Pancreas (tissue), 10 donors: ENCODE measurements around the gene DDIAS. TPM values are rescaled to one million over a fixed set of nuclear protein-coding genes. Genes with fewer than 3 reads are reported as not detected.
A peak's percentile ranks its signal among the peaks of the same experiment; 100 is the strongest.
"Not testable (repeated sequence)": the region's sequence is repeated elsewhere in the genome, so short reads cannot be mapped to it uniquely, and the experiment has no call there.

Experiments
- ATAC-seq, 4 donors: fragments of 200-7000 bp; cut with Tn5 transposase; one replicate each; pipeline versions ENCODE4 v1.8.0 to v1.9.1; 2020; ENCODE audit warnings: mild to moderate bottlenecking in 4 of 4, moderate library complexity in 4 of 4
- DNase-seq, 6 donors: peaks; one replicate each; pipeline ENCODE4 v3.0.0-alpha.2; 2020
- FAIRE-seq: peaks from 2 replicates; lab custom pipeline; 2012; peaks lifted over from hg19 to GRCh38; lab: Jason Lieb, UNC
- H3K27ac ChIP-seq, 4 donors: fragments of 200-600 bp; sonication (generic); 1 replicate in 3 of 4; 2 replicates in 1 of 4; pipeline versions ENCODE4 v1.5.0 to v1.8.0; 2020
- H3K27me3 ChIP-seq, 4 donors: fragments of 200-600 bp; one replicate each; pipeline ENCODE4 v1.8.0; 2021
- H3K36me3 ChIP-seq, 3 donors: fragments of 200-600 bp; sonication (generic) in 1 of 3; one replicate each; pipeline versions ENCODE4 v1.5.0 to v1.8.0; 2020 to 2021
- H3K4me1 ChIP-seq, 3 donors: fragments of 200-600 bp; one replicate each; pipeline ENCODE4 v1.8.0; 2021
- H3K4me3 ChIP-seq, 4 donors: fragments of 200-600 bp; sonication (generic) in 2 of 4; one replicate each; pipeline versions ENCODE4 v1.5.0 to v1.8.0; 2020 to 2021
- H3K9me3 ChIP-seq, 4 donors: fragments of 200-600 bp; one replicate each; pipeline ENCODE4 v1.8.0; 2021
- CTCF ChIP-seq, 4 donors: fragments of 200-600 bp; sonication (generic) in 3 of 4; IDR thresholded peaks; one replicate each; pipeline versions ENCODE4 v1.5.0 to v1.8.0; 2021; ENCODE audit warnings: antibody characterized with exemption in 4 of 4
- WGBS, 2 donors: extraction: QIAGEN DNeasy Blood & Tissue Kit; methylation state at CpG; one replicate each; pipeline ENCODE4 v1.1.7; 2013; 5-methylcytosine and 5-hydroxymethylcytosine counted together
- intact Hi-C, 3 donors: fragments of 100-400 bp; cut with DNase I; formaldehyde crosslinking; loops; one replicate each; pipeline versions ENCODE4 v1.11.1 to v1.14.2; 2022
- polyA plus RNA-seq, 2 donors: library from polyadenylated mRNA; stranded (reverse); fragments of 200-250 nt; gene quantifications; one replicate each; pipeline ENCODE4 v1.2.3, GENCODE V29; 2013
- total RNA-seq, 6 donors: library from RNA; stranded (reverse); fragmentation: NEBNext Ultra II Directional in 4 of 6; extraction: Animal tissue kit (Norgen Biotek cat#: 25700) in 4 of 6; gene quantifications; one replicate each; pipeline versions ENCODE4 v1.2.1 to v1.2.4, GENCODE V29; 2021 to 2023
- donor health status: healthy with polysubstance abuse.
- donor health status: DM: no; HTN: no; CAD: no; lungs with moderate emphysema.
- donor health status: DM: no; HTN: no; CAD: no.
- donor health status: control.
- donor health status: control.
- donor health status: Bipolar disorder and iron deficiency.
- donor health status: DM: yes; HTN: yes; CAD: no.
- donor health status: DM: no; HTN: no; CAD: no.
- donor health status: DM: no; HTN: no; CAD: no.
- donor health status: DM: yes; HTN: yes; CAD: no.

The DDIAS gene, protein sequence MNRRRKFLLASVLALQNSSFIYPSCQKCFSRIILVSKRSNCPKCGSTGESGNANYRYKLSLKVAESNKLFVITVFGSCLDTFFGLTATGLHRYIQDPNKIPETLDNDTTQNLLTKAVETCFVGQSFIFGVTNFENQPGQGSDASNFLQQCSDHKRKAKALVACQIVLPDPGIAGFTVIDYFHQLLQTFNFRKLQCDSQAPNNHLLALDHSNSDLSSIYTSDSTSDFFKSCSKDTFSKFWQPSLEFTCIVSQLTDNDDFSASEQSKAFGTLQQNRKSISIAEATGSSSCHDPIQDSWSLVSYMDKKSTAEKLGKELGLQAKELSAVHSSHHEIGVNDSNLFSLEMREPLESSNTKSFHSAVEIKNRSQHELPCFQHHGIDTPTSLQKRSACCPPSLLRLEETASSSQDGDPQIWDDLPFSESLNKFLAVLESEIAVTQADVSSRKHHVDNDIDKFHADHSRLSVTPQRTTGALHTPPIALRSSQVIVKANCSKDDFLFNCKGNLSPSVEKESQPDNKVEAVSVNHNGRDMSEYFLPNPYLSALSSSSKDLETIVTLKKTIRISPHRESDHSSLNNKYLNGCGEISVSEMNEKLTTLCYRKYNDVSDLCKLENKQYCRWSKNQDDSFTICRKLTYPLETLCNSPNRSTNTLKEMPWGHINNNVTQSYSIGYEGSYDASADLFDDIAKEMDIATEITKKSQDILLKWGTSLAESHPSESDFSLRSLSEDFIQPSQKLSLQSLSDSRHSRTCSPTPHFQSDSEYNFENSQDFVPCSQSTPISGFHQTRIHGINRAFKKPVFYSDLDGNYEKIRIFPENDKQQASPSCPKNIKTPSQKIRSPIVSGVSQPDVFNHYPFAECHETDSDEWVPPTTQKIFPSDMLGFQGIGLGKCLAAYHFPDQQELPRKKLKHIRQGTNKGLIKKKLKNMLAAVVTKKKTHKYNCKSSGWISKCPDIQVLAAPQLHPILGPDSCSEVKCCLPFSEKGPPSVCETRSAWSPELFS
- total RNA-seq: under 1 TPM in 5 of 6 donors, not detected in 1; 0.16 to 0.89 (median 0.46) TPM
- under 1 TPM; 0.11 to 0.33 TPM for polyA plus RNA-seq

DNA sequence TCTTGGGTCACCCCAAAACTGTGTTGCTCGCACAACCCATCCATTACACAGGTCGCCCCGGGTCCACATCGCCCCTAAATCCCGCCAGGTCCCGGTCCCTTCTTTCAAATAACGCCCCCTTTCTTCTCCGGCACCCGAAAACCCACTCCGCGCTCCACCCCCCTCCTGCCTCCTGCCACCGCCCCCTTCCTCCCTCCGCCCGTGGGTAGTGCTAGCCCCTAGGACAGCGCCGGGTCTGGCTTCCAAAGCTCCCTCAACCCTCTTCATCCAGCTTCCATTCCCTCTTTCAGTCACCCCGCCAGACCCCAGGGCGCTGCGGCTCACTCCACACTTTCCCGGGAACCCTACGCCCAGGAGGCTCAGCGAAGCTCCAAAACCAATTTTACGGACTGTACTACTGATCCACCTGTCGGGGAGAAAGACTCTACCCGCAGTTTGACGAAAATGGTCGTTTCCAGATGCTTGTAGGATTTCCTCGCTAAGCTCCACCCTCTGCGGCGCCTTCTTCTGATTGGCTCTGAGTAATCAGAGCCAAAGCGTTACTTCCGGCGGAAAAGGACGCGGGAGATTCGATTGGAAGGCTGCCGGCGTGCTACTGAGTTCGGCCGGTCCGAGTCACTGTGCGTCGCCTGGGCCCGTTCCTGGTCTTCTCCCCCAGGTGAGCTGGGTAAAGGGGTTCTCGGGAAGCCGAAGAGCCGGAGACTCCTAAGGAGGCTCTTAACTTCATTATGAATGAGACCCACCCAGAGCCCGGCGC is at the start of gene DDIAS:
TSS of gene DDIAS (plus strand) at position 572 of the 757 bp plus-strand sequence. CDS start 13,003 bp downstream, outside the sequence.
- DNase-seq (peak; percentile 89 to 97 (median 93)), FAIRE-seq (peak; percentile 85), ATAC-seq (peak; percentile 86 to 93 (median 88))
- TF ChIP-seq CTCF (IDR thresholded peaks at IDR 0.05): no peak
- Histone ChIP-seq H3K27me3 (no peaks in the 10 kb centered on the region), H3K36me3 (no peaks in the 10 kb centered on the region), H3K9me3 (no peaks in the 10 kb centered on the region), H3K27ac (peak within 1 kb of the TSS; percentile 45 to 90 (median 81)), H3K4me3 (peak within 1 kb of the TSS; percentile 41 to 79 (median 70)), H3K4me1 (peaks cover 4 to 15% (median 6%) of the 10 kb centered on the region in 3 donors)
- intact Hi-C loops: loop anchor here in 2 of 3 donors (10.0 kb wide), 3 partner anchors 343 to 913 kb away; no protein-coding TSS in a partner anchor
- WGBS, 2 donors: 1% methylated on average over 46 to 49 of the region's 49 CpGs

GRCh38 chr11:82854242-82854641 is 47.3 kb upstream of the DDIAS start:
- no peak for TF ChIP-seq CTCF (IDR thresholded peaks at IDR 0.05)
- DNase-seq (no peak), FAIRE-seq (no peak), ATAC-seq (no peak)
- H3K9me3 ChIP-seq: no peaks in the 10 kb centered on the region
- H3K36me3 ChIP-seq: no peaks in the 10 kb centered on the region
- H3K4me1 ChIP-seq: no peaks in the 10 kb centered on the region
- H3K4me3 ChIP-seq: no peak overlapping the region
- intact Hi-C loops: loop anchor here in 1 of 3 donors (10.0 kb wide), 1 partner anchor 129 kb away; no protein-coding TSS in a partner anchor
- H3K27ac ChIP-seq: no peak overlapping the region
- no peaks in the 10 kb centered on the region for H3K27me3 ChIP-seq

GRCh38 chr11:82854916-82855315 is 46.6 kb upstream of the DDIAS start:
- FAIRE-seq, DNase-seq, H3K36me3 ChIP-seq, ATAC-seq, H3K27ac ChIP-seq, H3K4me1 ChIP-seq, H3K27me3 ChIP-seq, H3K4me3 ChIP-seq, H3K9me3 ChIP-seq: not testable (repeated sequence)
- 100% methylated on average over 1 of the region's 1 CpG for WGBS, 2 donors
- intact Hi-C loops: loop anchor here in 1 of 3 donors (10.0 kb wide), 1 partner anchor 130 kb away; no protein-coding TSS in a partner anchor

GRCh38 chr11:82855616-82856015 is 45.9 kb upstream of the DDIAS start:
- no peak for DNase-seq
- H3K4me1 ChIP-seq: no peaks in the 10 kb centered on the region
- no peaks in the 10 kb centered on the region for H3K36me3 ChIP-seq
- no peak for FAIRE-seq
- no peaks in the 10 kb centered on the region for H3K9me3 ChIP-seq
- no peak for ATAC-seq
- WGBS, 2 donors: 96 to 99% methylated on average over 2 of the region's 2 CpGs
- intact Hi-C loops: loop anchor here in 1 of 3 donors (10.0 kb wide), 1 partner anchor 131 kb away; no protein-coding TSS in a partner anchor
- no peaks in the 10 kb centered on the region for H3K27me3 ChIP-seq
- no peak overlapping the region for H3K27ac ChIP-seq
- TF ChIP-seq CTCF (IDR thresholded peaks at IDR 0.05): no peak
- no peak overlapping the region for H3K4me3 ChIP-seq
